Measurements from ENCODE around the gene OR52E2.

OR52E2 gene

DNA sequence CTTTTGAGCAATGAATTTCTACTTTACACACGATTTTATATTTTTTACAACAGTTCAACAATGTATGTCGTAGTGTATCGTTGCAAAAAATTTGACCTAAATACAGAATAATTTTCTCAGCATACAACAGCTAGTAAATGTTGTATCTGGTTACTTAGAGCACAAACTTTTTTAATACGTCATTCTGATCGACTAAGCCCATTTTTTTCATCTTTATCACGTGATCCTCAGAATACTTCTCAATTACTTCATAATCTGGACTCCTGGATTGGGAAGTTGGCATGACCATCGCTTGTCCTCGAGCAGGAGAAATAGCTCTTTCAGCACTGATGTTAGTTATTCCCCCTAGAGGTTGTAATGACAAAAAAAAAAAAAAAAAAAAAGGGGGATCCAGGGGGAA lies 48.2 kb downstream of the OR52E2 start:
- DNase-seq, result no peak

Data from fibroblast of skin of scalp (primary cell).